ENCODE results near the gene PRM1. TPM values are rescaled to one million over a fixed set of nuclear protein-coding genes. Genes with fewer than 3 reads are reported as not detected.

Gene PRM1
- total RNA-seq (not detected), polyA plus RNA-seq (not detected)

- no peak for FAIRE-seq
- no peaks in the 10 kb centered on the region for H3K36me3 ChIP-seq
- 85 to 86% methylated on average over 20 to 25 of the region's 25 CpGs for WGBS, 2 donors
- TF ChIP-seq CTCF (IDR thresholded peaks at IDR 0.05): no peak
- DNase-seq: no peak
- no peaks in the 10 kb centered on the region for H3K27me3 ChIP-seq
- intact Hi-C loops (cut with DNase I): no loop called here
- H3K4me3 ChIP-seq: no peak within 1 kb of the TSS
- H3K27ac ChIP-seq: no peak within 1 kb of the TSS
- no peaks in the 10 kb centered on the region for H3K9me3 ChIP-seq
- no peak for ATAC-seq
- H3K4me1 ChIP-seq: no peaks in the 10 kb centered on the region
These were observed at the start of gene PRM1 for GRCh38 chr16:11280616-11281522. PRM1 (minus strand) TSS chr16:11281330; CDS start chr16:11281238, 92 bp downstream.

GRCh38 chr16:11330526-11331237 lies 49.6 kb upstream of the PRM1 start:
- Histone ChIP-seq H3K4me1 (no peaks in the 10 kb centered on the region), H3K36me3 (no peaks in the 10 kb centered on the region), H3K27ac (no peak overlapping the region), H3K4me3 (no peak overlapping the region), H3K9me3 (no peaks in the 10 kb centered on the region), H3K27me3 (no peaks in the 10 kb centered on the region)
- FAIRE-seq: no peak
- WGBS, 2 donors: 78 to 84% methylated on average over 5 of the region's 5 CpGs
- no peak for DNase-seq
- intact Hi-C loops (cut with DNase I): no loop called here
- no peak for ATAC-seq
- TF ChIP-seq CTCF (IDR thresholded peaks at IDR 0.05): no peak

- DNase-seq (no peak), FAIRE-seq (no peak), ATAC-seq (no peak)
- Histone ChIP-seq H3K4me3 (no peak overlapping the region), H3K4me1 (no peaks in the 10 kb centered on the region), H3K27ac (no peak overlapping the region), H3K27me3 (no peaks in the 10 kb centered on the region), H3K36me3 (no peaks in the 10 kb centered on the region), H3K9me3 (no peaks in the 10 kb centered on the region)
- TF ChIP-seq CTCF (IDR thresholded peaks at IDR 0.05): no peak
- intact Hi-C loops (cut with DNase I): no loop called here
- 70 to 82% methylated on average over 3 of the region's 3 CpGs for WGBS, 2 donors
These were observed 48.8 kb upstream of the PRM1 start for GRCh38 chr16:11329891-11330290.

GRCh38 chr16:11329071-11329491 lies 48.0 kb upstream of the PRM1 start:
- FAIRE-seq (no peak), DNase-seq (no peak), ATAC-seq (peak in 1 of 4 donors; percentile 19)
- no peaks in the 10 kb centered on the region for H3K4me1 ChIP-seq
- no peaks in the 10 kb centered on the region for H3K27me3 ChIP-seq
- intact Hi-C loops (cut with DNase I): no loop called here
- H3K9me3 ChIP-seq: no peaks in the 10 kb centered on the region
- H3K36me3 ChIP-seq: no peaks in the 10 kb centered on the region
- no peak overlapping the region for H3K27ac ChIP-seq
- 39 to 44% methylated on average over 6 of the region's 6 CpGs for WGBS, 2 donors
- TF ChIP-seq CTCF (IDR thresholded peaks at IDR 0.05): no peak
- H3K4me3 ChIP-seq: no peak overlapping the region

Measured in pancreas (tissue), 10 donors.